ENCODE results near the gene CCNB1IP1. TPM values are rescaled to one million over a fixed set of nuclear protein-coding genes. Genes with fewer than 3 reads are reported as not detected.
A peak's percentile ranks its signal among the peaks of the same experiment; 100 is the strongest.
"Not testable (repeated sequence)": the region's sequence is repeated elsewhere in the genome, so short reads cannot be mapped to it uniquely, and the experiment has no call there.

Gene CCNB1IP1
- polyA plus RNA-seq, 3 donors, result 3.5 to 8.6 (median 5.4) TPM

GRCh38 chr14:20372796-20373195 is 39.7 kb upstream of the CCNB1IP1 start:
- 84% methylated on average over 3 of the region's 5 CpGs for WGBS (ENCODE audit: insufficient coverage)
- peak overlapping the region in 3 of 7 donors; percentile 8 to 42 (median 16) for H3K27ac Mint-ChIP-seq
- intact Hi-C loops (cut with micrococcal nuclease), result no loop called here

GRCh38 chr14:20365928-20366327 is 32.8 kb upstream of the CCNB1IP1 start:
- Histone ChIP-seq H3K27ac (ENCODE audit: low read depth in 1 of 2, low read length in 2 of 2) (no peak overlapping the region), H3K9me3 (replicated peaks in 1 of 2; ENCODE audit: control insufficient read depth in 1 of 2, insufficient read depth in 1 of 2, low read length in 2 of 2) (no peaks in the 10 kb centered on the region), H4K20me1 (ENCODE audit: insufficient read depth, low read length) (peaks cover 5% of the 10 kb centered on the region), H3K27me3 (ENCODE audit: control insufficient read depth in 2 of 2, insufficient read depth in 2 of 2, low read length in 2 of 2) (no peaks in the 10 kb centered on the region), H3K4me1 (ENCODE audit: control insufficient read depth in 1 of 2, insufficient read depth in 2 of 2, low read length in 2 of 2) (no peaks in the 10 kb centered on the region), H3K9ac (ENCODE audit: insufficient read depth, low read length, poor library complexity, severe bottlenecking) (no peak overlapping the region), H3K4me3 (replicated peaks in 1 of 3; ENCODE audit: low read depth in 2 of 3, low read length in 3 of 3) (no peak overlapping the region), H3K4me2 (replicated peaks; ENCODE audit: extremely low read depth, low read length, poor library complexity, severe bottlenecking) (no peak overlapping the region), H3K36me3 (replicated peaks in 1 of 2; ENCODE audit: control insufficient read depth in 1 of 2, insufficient read depth in 2 of 2, low read length in 2 of 2) (peaks cover 74 to 97% of the 10 kb centered on the region in 2 donors), H2AFZ (ENCODE audit: insufficient read depth, low read depth, low read length, poor library complexity, severe bottlenecking) (no peak overlapping the region), H3K79me2 (ENCODE audit: insufficient read depth, low read length) (no peaks in the 10 kb centered on the region)
- Mint-ChIP-seq H3K9me3 (no peaks in the 10 kb centered on the region), H3K4me1 (no peaks in the 10 kb centered on the region), H3K27me3 (ENCODE audit: low read depth in 3 of 3) (no peaks in the 10 kb centered on the region), H3K27ac (no peak overlapping the region), H3K36me3 (peaks cover 65 to 88% of the 10 kb centered on the region in 2 donors), H3K4me3 (no peak overlapping the region)
- no peak for DNase-seq
- intact Hi-C loops (cut with micrococcal nuclease), result no loop called here
- no peak for TF ChIP-seq CTCF (IDR thresholded peaks at IDR 0.05)

More at GRCh38 chr14:20372796-20373195, 39.7 kb upstream of the CCNB1IP1 start:
- TF ChIP-seq CTCF (IDR thresholded peaks at IDR 0.05), result no peak
- H3K4me3 ChIP-seq (replicated peaks in 1 of 3; ENCODE audit: low read depth in 2 of 3, low read length in 3 of 3), result no peak overlapping the region
- no peaks in the 10 kb centered on the region for H3K4me1 ChIP-seq (ENCODE audit: control insufficient read depth in 1 of 2, insufficient read depth in 2 of 2, low read length in 2 of 2)
- no peaks in the 10 kb centered on the region for H3K9me3 ChIP-seq (replicated peaks in 1 of 2; ENCODE audit: control insufficient read depth in 1 of 2, insufficient read depth in 1 of 2, low read length in 2 of 2)
- no peak overlapping the region for H3K4me2 ChIP-seq (replicated peaks; ENCODE audit: extremely low read depth, low read length, poor library complexity, severe bottlenecking)
- DNase-seq, result no peak
- no peaks in the 10 kb centered on the region for H3K79me2 ChIP-seq (ENCODE audit: insufficient read depth, low read length)
- Mint-ChIP-seq H3K4me1 (no peaks in the 10 kb centered on the region), H3K4me3 (no peak overlapping the region), H3K9me3 (no peaks in the 10 kb centered on the region), H3K27me3 (ENCODE audit: low read depth in 3 of 3) (peaks cover 0 to 2% (median 0%) of the 10 kb centered on the region in 3 donors), H3K36me3 (peaks cover 92 to 98% of the 10 kb centered on the region in 2 donors)
- peaks cover 91 to 100% of the 10 kb centered on the region in 2 donors for H3K36me3 ChIP-seq (replicated peaks in 1 of 2; ENCODE audit: control insufficient read depth in 1 of 2, insufficient read depth in 2 of 2, low read length in 2 of 2)
- no peak overlapping the region for H3K9ac ChIP-seq (ENCODE audit: insufficient read depth, low read length, poor library complexity, severe bottlenecking)
- H2AFZ ChIP-seq (ENCODE audit: insufficient read depth, low read depth, low read length, poor library complexity, severe bottlenecking), result no peak overlapping the region
- H4K20me1 ChIP-seq (ENCODE audit: insufficient read depth, low read length), result peaks cover 40% of the 10 kb centered on the region
- H3K27ac ChIP-seq (ENCODE audit: low read depth in 1 of 2, low read length in 2 of 2), result no peak overlapping the region
- H3K27me3 ChIP-seq (ENCODE audit: control insufficient read depth in 2 of 2, insufficient read depth in 2 of 2, low read length in 2 of 2), result no peaks in the 10 kb centered on the region

- H2AFZ ChIP-seq (ENCODE audit: insufficient read depth, low read depth, low read length, poor library complexity, severe bottlenecking); H3K9me3 ChIP-seq (replicated peaks in 1 of 2; ENCODE audit: control insufficient read depth in 1 of 2, insufficient read depth in 1 of 2, low read length in 2 of 2); H3K27me3 ChIP-seq (ENCODE audit: control insufficient read depth in 2 of 2, insufficient read depth in 2 of 2, low read length in 2 of 2); H3K9ac ChIP-seq (ENCODE audit: insufficient read depth, low read length, poor library complexity, severe bottlenecking); H4K20me1 ChIP-seq (ENCODE audit: insufficient read depth, low read length); H3K79me2 ChIP-seq (ENCODE audit: insufficient read depth, low read length); H3K27me3 Mint-ChIP-seq (ENCODE audit: low read depth in 3 of 3); intact Hi-C loops (cut with micrococcal nuclease); H3K9me3 Mint-ChIP-seq: not testable (repeated sequence)
- H3K4me2 ChIP-seq (replicated peaks; ENCODE audit: extremely low read depth, low read length, poor library complexity, severe bottlenecking), result peak overlapping the region; percentile 31
- H3K4me1 ChIP-seq (ENCODE audit: control insufficient read depth in 1 of 2, insufficient read depth in 2 of 2, low read length in 2 of 2), result peaks cover 9 to 17% of the 10 kb centered on the region in 2 donors
- DNase-seq, result peak; percentile 40 to 77 (median 41)
- H3K36me3 ChIP-seq (replicated peaks in 1 of 2; ENCODE audit: control insufficient read depth in 1 of 2, insufficient read depth in 2 of 2, low read length in 2 of 2), result peaks cover 42 to 71% of the 10 kb centered on the region in 2 donors
- peak overlapping the region; percentile 66 to 89 (median 73) for H3K27ac Mint-ChIP-seq
- 0% methylated on average over 2 of the region's 3 CpGs for WGBS (ENCODE audit: insufficient coverage)
- H3K27ac ChIP-seq (ENCODE audit: low read depth in 1 of 2, low read length in 2 of 2), result peak overlapping the region in 1 of 2 donors; percentile 76
- H3K4me3 ChIP-seq (replicated peaks in 1 of 3; ENCODE audit: low read depth in 2 of 3, low read length in 3 of 3), result peak overlapping the region in 1 of 3 experiments; percentile 15
- peaks cover 51 to 70% of the 10 kb centered on the region in 2 donors for H3K36me3 Mint-ChIP-seq
- H3K4me1 Mint-ChIP-seq, result peaks cover 17% of the 10 kb centered on the region
- peak overlapping the region in 1 of 2 donors; percentile 19 for H3K4me3 Mint-ChIP-seq
Observed at GRCh38 chr14:20358474-20358873, 25.4 kb upstream of the CCNB1IP1 start.
